ENCODE data around the gene KCNQ2.

Gene KCNQ2

GRCh38 chr20:63379296-63379695, 93.2 kb downstream of the KCNQ2 start:
- no peak for DNase-seq

GRCh38 chr20:63378626-63379025, 93.8 kb downstream of the KCNQ2 start:
- DNase-seq, result no peak

GRCh38 chr20:63377951-63378381, 94.5 kb downstream of the KCNQ2 start:
- DNase-seq, result no peak

- no peak for DNase-seq
Measured at GRCh38 chr20:63377256-63377941, 95.1 kb downstream of the KCNQ2 start.

- DNase-seq, result no peak
Measured at GRCh38 chr20:63376283-63377250, 95.9 kb downstream of the KCNQ2 start.

- no peak for DNase-seq
Measured at GRCh38 chr20:63375438-63375837, 97.0 kb downstream of the KCNQ2 start.

GRCh38 chr20:63374504-63374903, 98.0 kb downstream of the KCNQ2 start:
- DNase-seq, result no peak

GRCh38 chr20:63373996-63374395, 98.5 kb downstream of the KCNQ2 start:
- DNase-seq, result no peak

- no peak for DNase-seq
Measured at GRCh38 chr20:63372971-63373885, 99.2 kb downstream of the KCNQ2 start.

GRCh38 chr20:63371291-63371865, 101.1 kb downstream of the KCNQ2 start:
- DNase-seq, result no peak

- DNase-seq, result no peak
Measured at GRCh38 chr20:63370618-63371187, 101.8 kb downstream of the KCNQ2 start.

GRCh38 chr20:63369724-63370617, 102.5 kb downstream of the KCNQ2 start:
- no peak for DNase-seq

- no peak for DNase-seq
Measured at GRCh38 chr20:63369024-63369530, 103.4 kb downstream of the KCNQ2 start.

- DNase-seq, result no peak
Measured at GRCh38 chr20:63368151-63368550, 104.3 kb downstream of the KCNQ2 start.

GRCh38 chr20:63367446-63368055, 104.9 kb downstream of the KCNQ2 start:
- no peak for DNase-seq

- no peak for DNase-seq
Measured at GRCh38 chr20:63366390-63367365, 105.8 kb downstream of the KCNQ2 start.

- DNase-seq, result no peak
Measured at GRCh38 chr20:63365601-63366389, 106.7 kb downstream of the KCNQ2 start.
